Measurements from ENCODE around the gene HPD.

Gene HPD

DNA sequence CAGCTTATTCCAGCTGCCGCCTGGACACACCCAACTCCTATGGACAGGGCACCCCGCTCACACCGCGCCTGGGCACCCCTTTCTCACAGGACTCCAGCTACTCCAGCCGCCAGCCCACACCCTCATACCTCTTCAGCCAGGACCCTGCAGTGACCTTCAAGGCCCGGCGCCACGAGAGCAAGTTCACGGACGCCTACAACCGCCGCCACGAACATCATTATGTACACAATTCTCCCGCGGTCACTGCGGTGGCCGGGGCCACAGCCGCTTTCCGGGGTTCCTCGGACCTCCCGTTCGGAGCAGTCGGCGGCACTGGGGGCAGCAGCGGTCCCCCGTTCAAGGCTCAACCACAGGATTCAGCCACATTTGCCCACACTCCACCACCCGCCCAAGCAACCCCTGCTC, 48.9 kb downstream of the HPD start:
- no peak for DNase-seq

DNA sequence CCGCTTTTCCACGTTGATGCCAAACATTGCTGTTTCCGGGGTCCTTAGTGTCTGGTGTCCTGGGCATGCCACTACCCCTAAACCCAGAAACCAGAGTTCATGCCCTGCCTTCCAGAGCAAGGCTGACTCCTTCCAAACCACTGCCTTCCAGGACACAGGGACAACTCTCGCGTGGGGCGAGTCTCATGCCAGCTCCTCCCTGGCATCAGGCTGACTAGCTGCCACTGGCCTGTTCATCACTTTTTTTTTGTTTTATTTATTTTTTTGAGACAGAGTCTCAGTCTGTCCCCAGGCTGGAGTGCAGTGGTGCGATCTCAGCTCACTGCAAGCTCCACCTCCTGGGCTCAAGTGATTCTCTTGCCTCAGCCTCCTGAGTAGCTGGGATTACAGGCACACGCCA, 50.0 kb downstream of the HPD start:
- DNase-seq = no peak

DNA sequence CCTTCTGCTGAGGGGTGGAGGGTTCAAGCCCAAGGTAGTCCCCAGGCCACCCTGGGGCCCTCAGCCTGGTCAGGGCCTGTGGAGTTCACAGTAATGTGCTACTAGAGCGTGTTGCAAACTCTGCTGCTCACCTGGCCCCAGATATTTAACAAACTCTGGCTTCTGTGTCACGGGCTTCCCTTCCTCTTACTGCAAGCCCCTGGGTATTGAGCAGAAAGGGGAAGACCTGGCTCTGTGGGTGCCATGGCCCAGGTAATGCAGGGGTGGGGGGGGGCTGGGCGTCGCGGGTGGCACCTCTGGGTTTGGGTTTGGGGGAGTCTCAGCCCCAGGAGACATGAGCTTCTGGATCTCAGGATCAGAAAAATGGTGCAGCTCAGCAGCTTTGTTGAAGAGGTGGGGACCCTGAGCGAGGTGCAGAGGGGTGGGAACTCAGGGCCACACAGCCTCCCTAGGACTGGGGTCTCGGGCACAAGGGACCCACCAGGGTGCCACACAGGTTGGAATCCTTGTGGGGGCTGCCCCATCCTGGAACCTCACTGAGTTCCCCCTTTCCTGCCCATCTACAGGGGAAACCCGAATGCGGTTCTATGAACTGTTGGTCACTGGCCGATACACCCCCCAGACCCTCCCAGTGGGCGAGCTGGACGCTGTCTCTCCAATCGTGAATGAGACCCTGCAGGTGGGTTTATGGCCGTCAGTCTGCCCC, 50.9 kb downstream of the HPD start:
- no peak for DNase-seq

DNA sequence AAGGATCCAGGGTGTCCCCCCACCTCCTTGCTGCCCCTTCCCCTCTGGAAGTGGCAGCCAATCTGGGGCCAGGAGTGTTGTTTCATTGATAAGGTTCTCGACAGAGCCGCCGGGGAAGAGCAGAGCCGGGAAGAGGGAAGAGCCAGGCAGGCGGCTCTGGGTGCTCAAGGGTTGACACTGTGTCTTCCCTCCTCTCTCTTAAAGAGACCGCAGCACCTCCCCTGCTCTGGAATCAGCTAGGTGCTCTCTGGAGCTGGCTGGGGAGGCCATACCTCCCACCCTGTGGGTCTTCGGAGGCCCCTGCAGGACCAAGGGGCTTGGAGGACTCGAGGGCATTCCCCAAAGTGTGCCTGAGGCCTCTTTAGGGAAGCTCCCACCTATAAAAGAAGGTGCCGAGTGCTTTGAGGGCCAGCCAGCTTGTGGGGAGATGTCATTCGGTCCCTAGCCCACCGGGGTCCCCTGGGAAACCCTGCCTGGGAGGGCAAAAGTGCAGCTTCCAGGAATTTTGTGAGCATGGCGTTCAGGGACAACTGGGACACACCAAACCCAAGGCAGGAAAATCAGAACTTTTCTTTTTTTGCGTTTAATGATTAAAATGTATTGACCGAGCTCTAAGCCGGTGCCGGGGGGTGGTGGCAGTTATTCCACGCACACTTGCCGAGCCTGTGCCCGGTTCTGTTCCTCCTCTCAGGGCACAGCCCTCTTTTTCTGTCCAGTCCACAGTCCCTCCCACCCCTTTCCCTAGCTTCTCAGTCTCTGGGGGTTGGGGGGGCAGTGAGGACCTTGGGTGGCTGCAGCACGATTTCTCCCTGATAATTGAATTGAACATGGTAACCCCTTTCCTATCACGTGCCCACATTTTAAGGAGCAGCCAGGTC, 51.9 kb downstream of the HPD start:
- no peak for DNase-seq

GRCh38 chr12:121806009-121806545, 52.6 kb downstream of the HPD start:
- peak; percentile 60 for DNase-seq

DNA sequence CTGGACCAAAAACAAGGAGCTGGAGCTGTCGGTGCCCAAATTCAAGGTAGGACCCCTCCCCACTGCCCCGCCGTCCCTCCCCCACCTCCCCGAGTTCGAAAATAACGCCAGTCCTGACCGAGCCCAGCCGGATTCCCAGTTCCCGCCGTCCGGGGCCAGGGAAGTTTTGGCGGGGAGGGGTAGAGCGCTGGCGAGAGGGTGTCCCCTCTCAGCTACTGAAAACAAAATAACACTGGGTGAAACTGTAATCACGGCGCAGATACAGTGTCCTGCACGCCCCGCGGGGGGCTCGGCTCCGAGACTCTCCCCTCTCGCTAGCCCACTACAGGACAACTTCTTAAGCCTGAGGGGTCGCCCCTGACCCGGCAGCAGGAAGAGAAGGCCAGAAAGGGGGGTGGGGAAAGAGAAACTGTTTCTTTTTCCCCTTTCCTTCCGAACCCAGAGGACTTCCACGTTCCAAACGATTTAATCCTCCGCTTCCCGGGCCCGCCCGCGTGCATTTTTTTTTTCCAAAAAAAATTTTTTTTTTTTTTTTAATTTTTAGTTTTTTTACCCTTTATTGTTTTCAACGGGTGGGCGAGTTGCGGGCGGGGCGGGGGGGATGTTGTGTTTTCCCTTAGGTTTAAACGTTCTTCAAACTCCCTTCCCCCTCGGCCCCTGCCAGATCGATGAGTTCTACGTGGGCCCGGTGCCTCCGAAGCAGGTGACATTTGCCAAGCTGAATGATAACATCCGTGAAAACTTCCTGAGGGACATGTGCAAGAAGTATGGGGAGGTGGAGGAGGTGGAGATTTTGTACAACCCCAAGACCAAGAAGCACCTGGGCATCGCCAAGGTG, 53.3 kb downstream of the HPD start:
- DNase-seq = no peak

DNA sequence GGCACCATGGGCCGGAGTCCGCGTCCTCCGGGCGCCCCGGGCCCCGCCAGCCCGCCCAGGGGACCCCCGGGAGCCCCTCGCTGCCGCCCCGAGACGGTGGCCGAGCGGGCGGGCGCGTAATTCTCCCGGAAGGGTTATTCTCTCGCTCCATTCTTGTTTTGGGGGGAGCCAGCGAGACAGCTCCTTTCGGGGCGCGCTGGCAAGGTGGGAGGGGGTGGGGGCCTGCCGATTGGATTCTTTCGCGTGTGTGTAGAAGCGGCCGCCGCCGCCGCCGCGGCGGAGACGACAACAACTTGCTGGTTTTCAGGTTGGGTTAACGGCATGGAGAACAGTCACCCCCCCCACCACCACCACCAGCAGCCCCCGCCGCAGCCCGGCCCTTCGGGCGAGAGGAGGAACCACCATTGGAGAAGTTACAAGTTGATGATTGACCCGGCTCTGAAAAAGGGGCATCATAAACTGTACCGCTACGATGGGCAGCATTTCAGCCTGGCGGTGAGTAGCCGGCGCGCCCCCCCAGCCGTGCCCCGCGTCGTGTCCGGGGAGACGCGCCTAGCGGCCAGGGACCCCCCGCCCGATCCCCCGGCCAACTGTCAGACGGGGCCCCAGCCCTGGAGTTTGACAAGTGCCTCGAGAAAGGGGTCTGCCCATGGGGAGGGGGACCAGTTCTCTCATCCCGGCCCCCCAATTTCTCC, 54.1 kb downstream of the HPD start:
- peak; percentile 71 for DNase-seq

GRCh38 chr12:121803861-121804416, 54.7 kb downstream of the HPD start, which contains the start of gene SETD1B:
TSS of gene SETD1B (plus strand) at chr12:121804009. CDS start at chr12:121804738, 729 bp downstream.
- peak; percentile 62 for DNase-seq

- DNase-seq = peak; percentile 95
These were observed 55.6 kb downstream of the HPD start for GRCh38 chr12:121802843-121803698.

- no peak for DNase-seq
These were observed 56.2 kb downstream of the HPD start for GRCh38 chr12:121802485-121802842.

DNA sequence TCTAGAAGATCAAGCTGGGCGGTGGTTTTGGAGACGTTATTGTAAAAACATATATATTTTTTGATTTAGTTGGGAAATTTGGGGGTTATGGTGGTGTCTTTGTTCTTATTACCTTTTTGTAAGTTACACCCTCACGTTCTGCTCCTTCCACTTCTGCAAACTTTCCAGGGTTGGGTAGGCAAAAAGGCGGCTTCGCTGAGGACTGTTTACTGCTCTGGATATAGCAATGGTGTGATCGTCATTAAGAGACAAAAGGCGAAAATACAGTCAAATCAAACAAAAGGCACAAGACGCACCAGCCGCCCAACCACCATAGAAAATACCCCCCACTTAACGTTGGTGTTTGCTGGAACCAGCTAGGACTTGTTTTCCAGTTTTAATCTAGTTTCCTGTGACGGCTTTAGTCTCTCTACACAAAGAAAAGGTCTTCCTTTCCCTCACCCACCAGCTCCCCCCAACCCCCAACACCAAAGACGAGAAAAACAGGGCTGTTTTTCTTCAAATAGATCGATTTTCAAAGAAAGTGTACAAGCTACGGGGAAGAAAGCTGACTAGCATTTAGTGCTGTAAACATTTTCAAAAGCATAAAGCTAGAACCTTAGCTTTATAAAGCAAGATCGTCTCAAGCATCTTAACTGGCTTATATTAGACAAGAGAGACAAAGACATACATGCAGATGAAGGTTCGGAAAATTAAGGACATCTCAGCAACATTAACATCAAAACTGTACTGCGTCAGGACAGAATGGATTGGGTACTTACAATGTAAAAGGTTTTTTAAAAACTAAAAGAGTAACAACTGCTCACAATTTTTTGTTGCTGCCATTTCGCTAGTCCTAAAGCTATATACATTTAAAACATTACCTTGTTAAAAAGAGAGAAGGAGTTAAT, 56.8 kb downstream of the HPD start:
- peak; percentile 76 for DNase-seq

DNA sequence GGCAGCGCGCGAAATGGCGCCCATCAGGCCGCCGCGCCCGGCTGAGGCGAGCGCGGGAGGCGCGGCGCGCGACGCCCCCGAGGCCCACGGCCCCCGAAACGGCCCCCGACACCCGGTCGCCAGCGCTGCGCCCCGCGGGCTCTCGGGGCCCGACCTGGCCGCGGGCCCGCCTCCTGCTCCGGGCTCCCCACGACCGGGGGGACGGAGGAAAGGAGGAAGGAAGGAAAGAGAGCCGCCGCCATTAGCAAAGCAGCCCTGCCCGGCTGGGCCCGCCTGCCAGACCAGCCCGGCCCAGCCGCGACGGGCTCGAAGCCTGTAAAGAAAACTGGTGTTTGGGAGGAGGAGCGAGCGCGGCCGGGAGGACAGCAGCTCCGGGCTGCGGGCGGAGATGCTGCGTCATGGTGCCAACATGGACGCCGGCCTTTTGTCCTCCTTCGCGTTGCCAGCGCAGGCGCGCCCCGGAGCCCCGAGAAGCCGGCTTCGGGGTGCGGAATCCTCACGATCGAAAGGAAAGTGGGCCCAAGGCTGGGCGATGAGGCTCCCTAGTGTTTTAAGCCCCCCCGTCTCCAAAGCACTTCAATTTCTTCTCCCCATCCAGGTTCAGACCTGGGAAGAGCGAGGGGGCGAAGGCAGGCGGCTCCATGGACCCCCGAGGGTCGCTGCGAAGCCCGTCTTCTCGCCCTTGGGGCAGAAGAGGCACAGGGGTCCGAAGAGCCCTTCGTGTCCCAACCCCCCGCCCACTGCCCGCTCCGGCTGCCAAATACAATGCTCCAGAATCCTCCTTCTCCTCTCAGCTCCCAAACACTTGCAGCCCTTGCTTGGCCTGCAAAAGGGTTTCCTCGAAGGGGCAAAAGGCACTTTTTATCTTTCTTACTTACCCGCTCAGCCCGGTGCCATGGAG, 57.7 kb downstream of the HPD start:
- DNase-seq = peak; percentile 76

GRCh38 chr12:121799842-121800693, 58.6 kb downstream of the HPD start:
- peak; percentile 74 for DNase-seq

- DNase-seq = peak; percentile 76
These were observed 59.4 kb downstream of the HPD start for GRCh38 chr12:121799156-121799841.

DNA sequence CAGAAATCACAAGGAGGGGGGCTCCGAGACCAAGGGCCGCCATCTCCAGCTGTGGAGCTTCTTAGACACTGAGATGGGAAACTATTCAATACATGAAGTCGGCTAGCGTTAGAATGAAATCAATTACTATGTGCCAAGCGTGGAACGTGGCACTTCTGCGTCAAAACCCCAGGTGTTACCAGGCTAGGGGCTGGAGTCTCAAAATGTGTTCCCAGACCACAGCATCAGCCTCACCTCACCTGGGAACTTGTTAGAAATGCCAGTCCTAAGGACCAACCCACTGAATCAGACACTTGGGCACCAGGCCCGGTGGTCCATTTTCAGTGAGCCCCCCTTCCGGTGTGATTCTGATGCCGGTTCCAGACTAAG, 59.9 kb downstream of the HPD start:
- DNase-seq = no peak

GRCh38 chr12:121797937-121798786, 60.5 kb downstream of the HPD start:
- no peak for DNase-seq
